Fibroblast of lung (primary cell): Measurements from ENCODE around the gene TSPAN18. TPM values are rescaled to one million over a fixed set of nuclear protein-coding genes. Genes with fewer than 3 reads are reported as not detected.

Experiments
- DNase-seq, 2 donors: peaks; one replicate each; pipeline versions ENCODE4 v3.0.0 to v3.0.0-alpha.2; 2010; ENCODE audit warnings: low read depth in 2 of 2
- H2AFZ ChIP-seq: 2 replicates; pipeline ENCODE4 v1.5.1; 2012; ENCODE audit warnings: low read length, control low read depth, inconsistent platforms
- H3K27ac ChIP-seq: 2 replicates; pipeline ENCODE4 v1.5.1; 2011; ENCODE audit warnings: low read length, control low read depth; ENCODE audit not compliant: insufficient read depth
- H3K27me3 ChIP-seq: 2 replicates; pipeline ENCODE4 v1.5.1; 2011; ENCODE audit warnings: mild to moderate bottlenecking, low read length; ENCODE audit not compliant: control insufficient read depth, insufficient read depth
- H3K36me3 ChIP-seq: 2 replicates; pipeline ENCODE4 v1.5.1; 2011; ENCODE audit warnings: low read length; ENCODE audit not compliant: control insufficient read depth, insufficient read depth
- H3K4me1 ChIP-seq: 2 replicates; pipeline ENCODE4 v1.5.1; 2011; ENCODE audit warnings: low read length; ENCODE audit not compliant: control insufficient read depth, insufficient read depth; ENCODE audit errors: extremely low read depth
- H3K4me2 ChIP-seq: 2 replicates; pipeline ENCODE4 v1.5.1; 2011; ENCODE audit warnings: low read length, control low read depth; ENCODE audit not compliant: insufficient read depth; ENCODE audit errors: extremely low read depth
- H3K4me3 ChIP-seq, 4 experiments: fragments of 200-600 bp in 1 of 4; sonication (generic) in 1 of 4; replicated peaks in 1 of 4; 2 replicates each; pipeline ENCODE4 v1.5.1; 2011 to 2016; ENCODE audit warnings: low read length in 4 of 4, low read depth in 3 of 4, mild to moderate bottlenecking in 3 of 4, control low read depth in 2 of 4, inconsistent platforms in 1 of 4, mixed read lengths in 1 of 4; ENCODE audit not compliant: insufficient read depth in 1 of 4; ENCODE audit errors: control extremely low read depth in 1 of 4
- H3K79me2 ChIP-seq: 2 replicates; pipeline ENCODE4 v1.5.1; 2012; ENCODE audit warnings: mild to moderate bottlenecking, low read length, inconsistent platforms; ENCODE audit not compliant: control insufficient read depth, insufficient read depth
- H3K9ac ChIP-seq: 2 replicates; pipeline ENCODE4 v1.5.1; 2011; ENCODE audit warnings: mild to moderate bottlenecking, low read length, control low read depth; ENCODE audit not compliant: insufficient read depth
- H3K9me3 ChIP-seq: 2 replicates; pipeline ENCODE4 v1.5.1; 2012; ENCODE audit warnings: low read depth, low read length; ENCODE audit not compliant: control insufficient read depth, insufficient read depth
- H4K20me1 ChIP-seq: 2 replicates; pipeline ENCODE4 v1.5.1; 2011; ENCODE audit warnings: low read length; ENCODE audit not compliant: control insufficient read depth, insufficient read depth; ENCODE audit errors: extremely low read depth
- EZH2 ChIP-seq: IDR thresholded peaks from 2 replicates; pipeline ENCODE4 v1.5.1; 2012; ENCODE audit warnings: low read length, control low read depth, mild to moderate bottlenecking; ENCODE audit errors: missing control alignments
- polyA plus RNA-seq, 2 donors: library from polyadenylated mRNA; depleted of rRNA in 1 of 2; stranded (reverse) in 1 of 2; unstranded in 1 of 2; fragments of >200 nt; gene quantifications; 2 replicates each; pipeline ENCODE4 v1.2.1, GENCODE V29; 2011 to 2012; ENCODE audit warnings: missing spikeins in 1 of 2
- total RNA-seq: library from RNA; depleted of rRNA; stranded (reverse); fragments of >200 nt; gene quantifications from 2 replicates; pipeline ENCODE4 v1.2.1, GENCODE V29; 2014
- TF ChIP-seq, protein P1 (sequence below), 2 donors: IDR thresholded peaks in 1 of 2; conservative IDR thresholded peaks in 1 of 2; 1 replicate in 1 of 2; 2 replicates in 1 of 2; pipeline ENCODE4 v1.5.1; 2011 to 2012; ENCODE audit warnings: low read length in 2 of 2, control low read depth in 1 of 2, inconsistent platforms in 1 of 2, low read depth in 1 of 2, mild to moderate bottlenecking in 1 of 2

The TSPAN18 gene
- total and polyA plus RNA-seq, 2 donors (not counting 1 experiment from before 2014, with no cell fraction given), result 0.15 TPM; not detected in 1

GRCh38 chr11:44753961-44754645 lies 27.3 kb downstream of the TSPAN18 start:
- no peaks in the 10 kb centered on the region for H3K36me3 ChIP-seq
- no peak overlapping the region for H3K4me3 ChIP-seq
- no peak overlapping the region for H3K4me2 ChIP-seq
- H3K4me1 ChIP-seq, result no peaks in the 10 kb centered on the region
- no peaks in the 10 kb centered on the region for H3K79me2 ChIP-seq
- H3K9me3 ChIP-seq, result no peaks in the 10 kb centered on the region
- H3K27ac ChIP-seq, result no peak overlapping the region
- H2AFZ ChIP-seq, result no peak overlapping the region
- DNase-seq, result no peak
- H3K9ac ChIP-seq, result no peak overlapping the region
- TF ChIP-seq EZH2, result no peak
- TF ChIP-seq, protein P1, sequence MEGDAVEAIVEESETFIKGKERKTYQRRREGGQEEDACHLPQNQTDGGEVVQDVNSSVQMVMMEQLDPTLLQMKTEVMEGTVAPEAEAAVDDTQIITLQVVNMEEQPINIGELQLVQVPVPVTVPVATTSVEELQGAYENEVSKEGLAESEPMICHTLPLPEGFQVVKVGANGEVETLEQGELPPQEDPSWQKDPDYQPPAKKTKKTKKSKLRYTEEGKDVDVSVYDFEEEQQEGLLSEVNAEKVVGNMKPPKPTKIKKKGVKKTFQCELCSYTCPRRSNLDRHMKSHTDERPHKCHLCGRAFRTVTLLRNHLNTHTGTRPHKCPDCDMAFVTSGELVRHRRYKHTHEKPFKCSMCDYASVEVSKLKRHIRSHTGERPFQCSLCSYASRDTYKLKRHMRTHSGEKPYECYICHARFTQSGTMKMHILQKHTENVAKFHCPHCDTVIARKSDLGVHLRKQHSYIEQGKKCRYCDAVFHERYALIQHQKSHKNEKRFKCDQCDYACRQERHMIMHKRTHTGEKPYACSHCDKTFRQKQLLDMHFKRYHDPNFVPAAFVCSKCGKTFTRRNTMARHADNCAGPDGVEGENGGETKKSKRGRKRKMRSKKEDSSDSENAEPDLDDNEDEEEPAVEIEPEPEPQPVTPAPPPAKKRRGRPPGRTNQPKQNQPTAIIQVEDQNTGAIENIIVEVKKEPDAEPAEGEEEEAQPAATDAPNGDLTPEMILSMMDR (conservative IDR thresholded peaks at IDR 0.05 in 1 of 2, IDR thresholded peaks at IDR 0.05 in 1 of 2; ENCODE audit: low read depth in 1 of 2, low read length in 2 of 2), result no peak
- peaks cover 12% of the 10 kb centered on the region for H3K27me3 ChIP-seq
- H4K20me1 ChIP-seq, result no peaks in the 10 kb centered on the region

DNA sequence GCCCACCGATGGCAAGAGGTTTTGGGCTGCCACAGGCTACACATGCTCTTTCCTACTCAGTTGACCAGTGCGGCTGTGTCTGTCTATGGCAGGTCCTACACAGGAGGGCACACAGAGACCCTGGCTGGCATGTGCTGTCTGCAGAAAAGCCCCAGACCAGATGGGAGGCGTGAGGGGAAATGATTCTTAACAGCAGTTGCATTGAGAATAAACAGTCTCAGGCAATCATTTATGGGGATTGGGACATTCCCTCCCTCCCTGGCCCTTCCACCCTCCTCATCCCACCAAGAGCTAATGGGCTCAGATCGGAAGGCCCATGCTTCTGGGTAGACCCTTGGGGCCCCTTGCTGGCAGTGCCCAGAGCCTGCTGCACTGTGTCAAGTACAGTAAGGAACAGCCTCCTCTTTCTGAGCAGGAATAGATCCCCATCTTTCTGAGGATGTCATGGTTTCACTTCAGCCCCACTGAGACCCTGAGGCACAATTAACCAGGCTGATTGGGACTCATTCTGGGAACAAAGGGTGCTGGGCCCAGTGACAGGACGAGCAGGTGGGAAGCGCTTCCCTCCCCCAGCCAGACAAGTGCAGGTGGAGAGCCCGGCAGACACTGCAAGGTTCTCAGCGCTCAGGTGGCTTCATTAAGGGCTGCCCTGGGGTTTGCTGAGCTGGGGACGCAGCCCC lies 28.3 kb downstream of the TSPAN18 start:
- Histone ChIP-seq H2AFZ (no peak overlapping the region), H4K20me1 (no peaks in the 10 kb centered on the region), H3K79me2 (no peaks in the 10 kb centered on the region), H3K27ac (no peak overlapping the region), H3K9ac (no peak overlapping the region), H3K4me2 (no peak overlapping the region), H3K36me3 (no peaks in the 10 kb centered on the region), H3K4me3 (no peak overlapping the region), H3K9me3 (no peaks in the 10 kb centered on the region), H3K4me1 (no peaks in the 10 kb centered on the region), H3K27me3 (peaks cover 12% of the 10 kb centered on the region)
- no peak for DNase-seq
- TF ChIP-seq, protein P1 (conservative IDR thresholded peaks at IDR 0.05 in 1 of 2, IDR thresholded peaks at IDR 0.05 in 1 of 2; ENCODE audit: low read depth in 1 of 2, low read length in 2 of 2), result no peak
- TF ChIP-seq EZH2, result no peak

DNA sequence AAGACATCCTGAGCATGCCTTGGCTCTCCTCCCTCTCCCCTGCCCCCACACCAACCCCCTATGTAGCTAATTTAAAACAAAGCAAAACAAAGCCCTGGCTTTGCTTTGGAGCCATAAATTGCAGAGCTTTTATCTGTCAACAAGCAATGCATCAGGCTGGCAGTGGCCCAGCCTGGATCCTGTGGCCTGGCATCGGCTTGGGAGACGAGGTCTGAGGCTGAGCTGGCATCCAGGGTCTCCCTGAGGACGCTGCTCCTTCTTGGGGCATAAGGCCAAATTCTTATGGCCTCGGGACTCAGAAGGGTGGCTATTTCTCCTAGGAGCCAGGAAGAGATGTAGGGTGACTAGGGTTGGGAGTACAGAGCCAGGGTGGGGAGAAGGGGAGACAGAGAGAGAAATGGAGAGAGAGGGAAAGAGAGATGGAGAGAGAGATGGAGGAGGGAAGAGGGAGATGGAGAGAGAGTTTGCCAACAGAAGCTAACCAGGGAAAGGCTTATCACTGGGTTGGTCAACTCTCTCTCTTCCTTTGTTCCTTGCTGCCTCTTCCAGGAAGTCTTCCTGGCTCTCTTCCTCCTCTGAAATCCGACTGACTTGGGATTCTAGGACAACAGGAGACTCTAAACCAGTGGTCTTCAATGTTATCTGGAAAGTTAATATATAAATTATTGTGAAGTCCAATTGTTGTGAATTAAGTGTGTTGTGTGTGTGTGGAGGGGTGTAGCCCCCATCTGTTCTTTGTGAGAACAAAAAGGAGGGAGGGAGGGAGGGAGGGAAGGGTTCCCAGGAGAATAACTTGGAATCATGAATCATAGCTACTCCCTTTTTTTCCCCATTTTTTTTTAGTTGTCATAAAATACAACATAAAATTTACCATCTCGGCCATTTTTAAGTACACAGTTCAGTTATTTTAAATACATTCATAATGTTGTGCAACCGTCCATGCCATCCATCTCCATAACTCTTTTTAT lies 29.1 kb downstream of the TSPAN18 start:
- H3K4me2 ChIP-seq, result no peak overlapping the region
- DNase-seq, result peak in 1 of 2 donors; percentile 35
- H2AFZ ChIP-seq, result no peak overlapping the region
- H3K79me2 ChIP-seq, result no peaks in the 10 kb centered on the region
- TF ChIP-seq, protein P1 (conservative IDR thresholded peaks at IDR 0.05 in 1 of 2, IDR thresholded peaks at IDR 0.05 in 1 of 2; ENCODE audit: low read depth in 1 of 2, low read length in 2 of 2), result no peak
- TF ChIP-seq EZH2, result no peak
- H3K36me3 ChIP-seq, result no peaks in the 10 kb centered on the region
- peaks cover 2% of the 10 kb centered on the region for H3K4me1 ChIP-seq
- H3K9me3 ChIP-seq, result no peaks in the 10 kb centered on the region
- no peaks in the 10 kb centered on the region for H4K20me1 ChIP-seq
- H3K4me3 ChIP-seq, result no peak overlapping the region
- H3K27ac ChIP-seq, result no peak overlapping the region
- H3K27me3 ChIP-seq, result peaks cover 12% of the 10 kb centered on the region
- no peak overlapping the region for H3K9ac ChIP-seq
